Measurements from ENCODE around the gene MED25. TPM values are rescaled to one million over a fixed set of nuclear protein-coding genes. Genes with fewer than 3 reads are reported as not detected.
A peak's percentile ranks its signal among the peaks of the same experiment; 100 is the strongest.

MED25 gene
- total and polyA plus RNA-seq, 5 experiments from 2014 or later: 7.5 to 43.2 (median 19.2) TPM

DNA sequence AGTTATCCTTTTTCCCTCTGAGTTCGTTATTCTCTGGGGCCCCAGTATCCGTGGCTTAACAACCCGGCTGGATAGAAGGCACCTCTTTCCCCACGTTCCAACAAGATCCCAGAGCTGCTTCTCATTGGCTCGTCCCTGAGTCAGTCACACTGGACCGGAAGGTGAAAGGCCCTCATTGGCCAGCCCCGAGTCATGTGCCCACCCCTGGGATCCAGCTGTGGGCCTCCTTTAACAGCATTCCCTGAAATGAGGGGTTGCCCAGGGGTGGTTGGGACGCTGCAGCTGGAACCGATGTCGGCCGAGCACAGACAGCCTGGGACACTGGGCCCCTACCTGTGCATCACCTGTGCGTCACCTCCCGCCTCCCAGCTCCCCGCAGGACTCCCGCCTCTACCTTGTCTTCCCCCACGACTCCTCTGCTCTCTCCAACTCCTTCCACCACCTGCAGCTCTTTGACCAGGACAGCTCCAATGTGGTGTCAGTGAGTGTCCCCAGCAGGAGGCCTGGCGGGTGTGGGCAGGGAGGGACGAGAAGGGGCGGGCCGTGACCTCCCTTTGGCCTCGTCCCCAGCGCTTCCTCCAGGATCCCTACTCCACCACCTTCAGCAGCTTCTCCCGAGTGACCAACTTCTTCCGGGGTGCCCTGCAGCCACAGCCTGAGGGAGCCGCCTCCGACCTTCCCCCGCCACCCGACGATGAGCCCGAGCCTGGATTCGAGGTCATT lies 63.7 kb downstream of the MED25 start:
- H3K27ac Mint-ChIP-seq: no peak overlapping the region
- no peaks in the 10 kb centered on the region for H3K27me3 Mint-ChIP-seq
- no peak for DNase-seq
- no peak for ATAC-seq
- H3K4me1 Mint-ChIP-seq: peaks cover 12 to 19% (median 16%) of the 10 kb centered on the region in 4 donors
- POLR2A ChIA-PET: interaction anchor here (0.7 kb wide), 1 partner anchor 48 kb away, joined by 3 read pairs; the partner anchor contains the start of genes ATF5 and NUP62
- H3K9me3 Mint-ChIP-seq: no peaks in the 10 kb centered on the region
- H3K36me3 Mint-ChIP-seq: peaks cover 0 to 57% (median 9%) of the 10 kb centered on the region in 3 donors
- H3K4me3 Mint-ChIP-seq: no peak overlapping the region

DNA sequence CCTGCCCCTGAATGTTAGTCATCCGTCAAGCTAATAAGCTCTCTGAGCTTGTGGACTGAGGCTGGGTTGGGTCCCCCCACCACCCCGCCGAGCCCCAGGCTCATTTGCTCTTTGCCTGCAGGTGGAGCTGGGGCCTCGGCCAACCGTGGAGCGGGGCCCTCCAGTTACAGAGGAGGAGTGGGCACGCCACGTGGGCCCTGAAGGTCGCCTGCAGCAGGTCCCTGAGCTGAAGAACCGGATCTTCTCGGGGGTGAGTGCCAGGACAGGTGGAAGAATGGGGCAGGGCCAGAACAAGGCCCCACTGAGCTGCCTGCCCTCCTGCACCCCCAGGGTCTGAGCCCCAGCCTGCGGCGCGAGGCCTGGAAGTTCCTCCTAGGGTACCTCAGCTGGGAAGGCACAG lies 64.6 kb downstream of the MED25 start:
- POLR2A ChIA-PET: interaction anchor here (0.6 kb wide), 1 partner anchor 57 kb away, joined by 3 read pairs; no protein-coding TSS in a partner anchor
- Mint-ChIP-seq H3K4me3 (no peak overlapping the region), H3K27me3 (no peaks in the 10 kb centered on the region), H3K9me3 (no peaks in the 10 kb centered on the region), H3K27ac (no peak overlapping the region), H3K4me1 (peaks cover 12 to 19% (median 16%) of the 10 kb centered on the region in 4 donors), H3K36me3 (peaks cover 0 to 57% (median 9%) of the 10 kb centered on the region in 3 donors)
- no peak for ATAC-seq
- DNase-seq: no peak

DNA sequence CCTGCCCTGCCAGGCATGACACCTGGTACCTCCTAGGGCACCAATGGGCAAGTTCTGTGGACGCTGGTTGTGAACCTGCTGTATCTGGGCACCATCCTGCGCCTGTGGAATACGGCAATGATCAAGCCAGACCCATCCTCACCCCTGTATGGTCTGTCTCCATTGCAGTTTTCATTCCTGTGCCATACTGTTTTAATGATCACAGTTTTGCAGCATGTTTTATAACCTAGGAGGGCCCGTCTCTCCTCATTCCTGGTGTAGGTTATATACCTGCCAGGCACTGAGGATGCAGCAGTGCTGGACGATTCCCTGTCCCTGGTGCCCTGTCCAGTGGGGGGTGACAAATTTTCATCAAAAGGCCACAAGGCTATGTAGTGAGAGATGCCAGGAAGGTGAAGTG lies 65.0 kb downstream of the MED25 start:
- no peaks in the 10 kb centered on the region for H3K27me3 Mint-ChIP-seq

DNA sequence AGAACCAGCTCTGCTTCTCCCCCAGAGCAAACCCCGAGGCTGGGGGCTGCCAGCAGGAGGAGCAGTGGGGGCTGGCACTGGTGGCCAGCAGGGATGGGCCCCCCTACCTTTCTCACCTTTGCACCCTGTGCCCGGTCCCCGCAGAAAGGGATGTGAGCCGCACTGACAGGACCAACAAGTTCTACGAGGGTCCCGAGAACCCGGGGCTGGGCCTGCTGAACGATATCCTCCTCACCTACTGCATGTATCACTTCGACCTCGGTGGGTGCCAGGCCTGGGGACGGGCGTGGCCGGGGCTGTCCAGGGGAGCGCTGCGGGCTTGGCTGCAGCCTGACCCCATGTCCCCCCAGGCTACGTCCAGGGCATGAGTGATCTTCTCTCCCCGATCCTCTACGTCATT lies 66.0 kb downstream of the MED25 start:
- H3K36me3 Mint-ChIP-seq: peaks cover 0 to 54% (median 9%) of the 10 kb centered on the region in 3 donors
- peaks cover 1 to 7% (median 3%) of the 10 kb centered on the region in 4 donors for H3K4me1 Mint-ChIP-seq
- H3K4me3 Mint-ChIP-seq: no peak overlapping the region
- ATAC-seq: no peak
- peak overlapping the region in 1 of 10 donors; percentile 84 for H3K27ac Mint-ChIP-seq
- DNase-seq: no peak
- H3K9me3 Mint-ChIP-seq: no peaks in the 10 kb centered on the region
- POLR2A ChIA-PET: no interaction called here
- no peaks in the 10 kb centered on the region for H3K27me3 Mint-ChIP-seq

More for the DNA sequence above, 65.0 kb downstream of the MED25 start:
- no peaks in the 10 kb centered on the region for H3K9me3 Mint-ChIP-seq
- no peak overlapping the region for H3K4me3 Mint-ChIP-seq
- peak overlapping the region in 1 of 10 donors; percentile 5 for H3K27ac Mint-ChIP-seq
- H3K36me3 Mint-ChIP-seq: peaks cover 0 to 56% (median 9%) of the 10 kb centered on the region in 3 donors
- peaks cover 9 to 17% (median 13%) of the 10 kb centered on the region in 4 donors for H3K4me1 Mint-ChIP-seq
- no peak for DNase-seq
- POLR2A ChIA-PET: interaction anchor here (0.6 kb wide), 1 partner anchor 57 kb away, joined by 3 read pairs; no protein-coding TSS in a partner anchor
- no peak for ATAC-seq

DNA sequence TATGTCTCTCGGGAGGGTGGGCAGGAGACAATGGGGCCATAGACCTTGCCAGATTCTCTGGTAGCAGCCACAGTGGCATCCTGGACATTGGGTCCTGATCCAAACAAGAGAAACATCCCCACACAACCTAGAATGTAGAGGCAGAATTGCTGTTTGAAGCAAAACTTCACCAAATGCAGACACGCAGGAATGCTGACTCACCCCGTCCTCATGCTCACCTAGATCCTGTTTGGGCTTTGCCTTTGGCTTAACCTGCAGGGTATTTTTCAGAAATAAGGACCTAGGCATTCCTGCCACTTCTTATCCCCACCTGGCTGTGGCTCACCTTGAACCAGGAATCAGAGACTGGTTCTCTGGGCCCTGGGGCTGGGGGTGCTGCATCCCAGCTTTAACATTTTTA lies 66.7 kb downstream of the MED25 start:
- H3K4me3 Mint-ChIP-seq: no peak overlapping the region
- H3K27ac Mint-ChIP-seq: no peak overlapping the region
- H3K27me3 Mint-ChIP-seq: no peaks in the 10 kb centered on the region
- DNase-seq (no peak), ATAC-seq (no peak)
- no peaks in the 10 kb centered on the region for H3K9me3 Mint-ChIP-seq
- H3K36me3 Mint-ChIP-seq: peaks cover 0 to 53% (median 9%) of the 10 kb centered on the region in 3 donors
- peaks cover 0 to 2% (median under 1%) of the 10 kb centered on the region in 4 donors for H3K4me1 Mint-ChIP-seq
- POLR2A ChIA-PET: no interaction called here

Small RNAs within 50 kb of the gene (microRNA-seq; reads per million reads assigned to microRNA genes)
- gene MIR4749 (ENCODE audit: borderline microRNAs expressed): 1.0 reads per million
- gene MIR6799 (ENCODE audit: borderline microRNAs expressed): not detected
- not detected for gene MIR6800 (ENCODE audit: borderline microRNAs expressed)

Other genes with a start within 250 kb of the MED25 start
- gene NOSIP, start 237.7 kb upstream of the MED25 start, total RNA-seq: 100 to 1,000 TPM; 162 to 173 TPM
- 100 to 1,000 TPM; 662 to 854 (median 844) TPM for gene NOSIP, start 237.7 kb upstream of the MED25 start, polyA plus RNA-seq
- gene PRRG2, start 237.0 kb upstream of the MED25 start, total RNA-seq: 1 to 10 TPM; 1.9 to 2.4 TPM
- under 1 TPM; 0.28 to 0.34 (median 0.32) TPM for gene PRRG2, start 237.0 kb upstream of the MED25 start, polyA plus RNA-seq
- 10 to 100 TPM; 61.6 to 62.1 TPM for gene PRR12, start 227.1 kb upstream of the MED25 start, total RNA-seq
- under 1 TPM; 0.24 to 0.69 (median 0.37) TPM for gene PRR12, start 227.1 kb upstream of the MED25 start, polyA plus RNA-seq
- gene RRAS, start 178.1 kb upstream of the MED25 start, total RNA-seq: 10 to 100 TPM; 10.4 to 12.7 TPM
- gene RRAS, start 178.1 kb upstream of the MED25 start, polyA plus RNA-seq: 10 to 100 TPM; 21.8 to 30.2 (median 28.4) TPM
- gene SCAF1, start 176.1 kb upstream of the MED25 start, total RNA-seq: 10 to 100 TPM; 51.0 to 62.3 TPM
- 1 to 10 TPM; 1.1 to 2.5 (median 1.2) TPM for gene SCAF1, start 176.1 kb upstream of the MED25 start, polyA plus RNA-seq
- 100 to 1,000 TPM; 279 to 303 TPM for gene IRF3, start 152.4 kb upstream of the MED25 start, total RNA-seq
- gene IRF3, start 152.4 kb upstream of the MED25 start, polyA plus RNA-seq: 10 to 100 TPM; 54.6 to 76.1 (median 65.1) TPM
- gene BCL2L12, start 152.4 kb upstream of the MED25 start, total RNA-seq: 10 to 100 TPM; 22.5 to 24.0 TPM
- 10 to 100 TPM; 19.3 to 20.6 (median 19.6) TPM for gene BCL2L12, start 152.4 kb upstream of the MED25 start, polyA plus RNA-seq
- 100 to 1,000 TPM in 1 of 2 experiments, 10 to 100 TPM in 1; 97.4 to 100 TPM for gene PRMT1, start 141.0 kb upstream of the MED25 start, total RNA-seq
- gene PRMT1, start 141.0 kb upstream of the MED25 start, polyA plus RNA-seq: 100 to 1,000 TPM; 150 to 162 (median 158) TPM
- 1 to 10 TPM; 3.5 to 5.1 TPM for gene ADM5, start 128.7 kb upstream of the MED25 start, total RNA-seq
- gene ADM5, start 128.7 kb upstream of the MED25 start, polyA plus RNA-seq: under 1 TPM in 2 of 3 donors, not detected in 1; 0.14 to 0.53 TPM
- gene CPT1C, start 127.2 kb upstream of the MED25 start, total RNA-seq: 1 to 10 TPM; 2.3 to 2.7 TPM
- gene CPT1C, start 127.2 kb upstream of the MED25 start, polyA plus RNA-seq: under 1 TPM; 0.19 to 0.54 (median 0.40) TPM
- gene TSKS, start 55.0 kb upstream of the MED25 start, total RNA-seq: 1 to 10 TPM; 3.5 to 4.8 TPM
- 1 to 10 TPM in 1 of 3 donors, under 1 TPM in 2; 0.17 to 1.2 (median 0.40) TPM for gene TSKS, start 55.0 kb upstream of the MED25 start, polyA plus RNA-seq
- gene AP2A1, start 51.3 kb upstream of the MED25 start, total RNA-seq: 10 to 100 TPM; 56.1 to 57.8 TPM
- 1 to 10 TPM; 4.5 to 6.5 (median 4.9) TPM for gene AP2A1, start 51.3 kb upstream of the MED25 start, polyA plus RNA-seq
- gene FUZ, start 5.0 kb upstream of the MED25 start, total RNA-seq: 10 to 100 TPM; 23.0 to 28.8 TPM
- 1 to 10 TPM; 5.4 to 7.5 (median 7.0) TPM for gene FUZ, start 5.0 kb upstream of the MED25 start, polyA plus RNA-seq
- gene PTOV1, start 32.9 kb downstream of the MED25 start, total RNA-seq: 100 to 1,000 TPM; 178 to 186 TPM
- gene PTOV1, start 32.9 kb downstream of the MED25 start, polyA plus RNA-seq: 10 to 100 TPM; 42.9 to 67.4 (median 50.9) TPM
- 100 to 1,000 TPM; 170 to 176 TPM for gene PNKP, start 49.3 kb downstream of the MED25 start, total RNA-seq
- 10 to 100 TPM; 21.1 to 24.3 (median 21.4) TPM for gene PNKP, start 49.3 kb downstream of the MED25 start, polyA plus RNA-seq
- gene AKT1S1, start 59.1 kb downstream of the MED25 start, total RNA-seq: 10 to 100 TPM; 28.4 to 30.4 TPM
- gene AKT1S1, start 59.1 kb downstream of the MED25 start, polyA plus RNA-seq: 1 to 10 TPM; 2.6 to 4.5 (median 3.9) TPM
- 10 to 100 TPM; 92.7 to 94.0 TPM for gene TBC1D17, start 59.4 kb downstream of the MED25 start, total RNA-seq
- 10 to 100 TPM in 2 of 3 donors, 1 to 10 TPM in 1; 8.1 to 17.7 (median 11.3) TPM for gene TBC1D17, start 59.4 kb downstream of the MED25 start, polyA plus RNA-seq
- 1 to 10 TPM in 1 of 2 experiments, under 1 TPM in 1; 0.85 to 1.1 TPM for gene IL4I1, start 78.6 kb downstream of the MED25 start, total RNA-seq
- gene IL4I1, start 78.6 kb downstream of the MED25 start, polyA plus RNA-seq: under 1 TPM; 0.24 to 0.26 (median 0.25) TPM
- 1 to 10 TPM; 8.4 to 9.2 TPM for gene ATF5, start 110.9 kb downstream of the MED25 start, total RNA-seq
- under 1 TPM; 0.71 to 0.97 (median 0.84) TPM for gene ATF5, start 110.9 kb downstream of the MED25 start, polyA plus RNA-seq
- gene NUP62, start 111.2 kb downstream of the MED25 start, total RNA-seq: 10 to 100 TPM; 53.9 to 61.4 TPM
- 10 to 100 TPM; 38.5 to 54.5 (median 49.1) TPM for gene NUP62, start 111.2 kb downstream of the MED25 start, polyA plus RNA-seq
- gene SIGLEC11, start 142.9 kb downstream of the MED25 start, total RNA-seq: not detected
- gene SIGLEC11, start 142.9 kb downstream of the MED25 start, polyA plus RNA-seq: not detected
- gene VRK3, start 207.1 kb downstream of the MED25 start, total RNA-seq: 100 to 1,000 TPM in 1 of 2 experiments, 10 to 100 TPM in 1; 92.8 to 106 TPM
- 10 to 100 TPM; 73.4 to 91.8 (median 81.2) TPM for gene VRK3, start 207.1 kb downstream of the MED25 start, polyA plus RNA-seq
- gene ZNF473, start 207.7 kb downstream of the MED25 start, total RNA-seq: 10 to 100 TPM in 1 of 2 experiments, 1 to 10 TPM in 1; 9.8 to 11.1 TPM
- gene ZNF473, start 207.7 kb downstream of the MED25 start, polyA plus RNA-seq: 1 to 10 TPM; 3.6 to 7.0 (median 3.7) TPM

Data from naive thymus-derived CD8-positive, alpha-beta T cell (primary cell).